ENCODE data around the gene PTX3.

The PTX3 gene

GRCh38 chr3:157475921-157476414 is 39.3 kb downstream of the PTX3 start:
- no peak overlapping the region for H3K4me3 ChIP-seq (ENCODE audit: low read length)
- no peak for TF ChIP-seq ZNF274 (IDR thresholded peaks at IDR 0.05; ENCODE audit: low read depth, low read length)

- no peak overlapping the region for H3K4me3 ChIP-seq (ENCODE audit: low read length)
- TF ChIP-seq ZNF274 (IDR thresholded peaks at IDR 0.05; ENCODE audit: low read depth, low read length) = no peak
Observed at GRCh38 chr3:157477441-157477840, 40.8 kb downstream of the PTX3 start.

- no peak for TF ChIP-seq ZNF274 (IDR thresholded peaks at IDR 0.05; ENCODE audit: low read depth, low read length)
- H3K4me3 ChIP-seq (ENCODE audit: low read length) = no peak overlapping the region
Observed at GRCh38 chr3:157479464-157480243, 43.0 kb downstream of the PTX3 start.

DNA sequence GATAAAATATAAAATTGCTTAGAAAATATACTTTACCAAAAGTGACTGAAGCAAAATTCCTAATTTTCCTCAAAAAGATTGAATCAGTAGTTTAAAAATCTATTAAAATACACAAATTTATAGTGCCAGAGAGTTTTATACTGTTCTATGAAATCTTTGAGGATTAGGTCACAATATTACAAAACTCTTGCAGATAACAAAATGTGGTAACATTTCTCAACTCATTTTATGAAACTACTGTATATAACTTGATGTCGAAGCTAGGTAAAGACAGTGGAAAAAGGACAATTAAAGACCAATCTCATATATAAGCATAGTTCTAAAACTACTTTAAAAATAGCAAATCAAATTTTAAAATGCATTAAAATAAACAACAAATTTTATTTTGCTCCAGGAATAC is 50.7 kb downstream of the PTX3 start:
- TF ChIP-seq ZNF274 (IDR thresholded peaks at IDR 0.05; ENCODE audit: low read depth, low read length) = no peak

GRCh38 chr3:157488144-157488543 is 51.5 kb downstream of the PTX3 start:
- TF ChIP-seq ZNF274 (IDR thresholded peaks at IDR 0.05; ENCODE audit: low read depth, low read length) = no peak
- no peak overlapping the region for H3K4me3 ChIP-seq (ENCODE audit: low read length)

More for the DNA sequence above, 50.7 kb downstream of the PTX3 start:
- H3K4me3 ChIP-seq (ENCODE audit: low read length) = no peak overlapping the region

- no peak for TF ChIP-seq ZNF274 (IDR thresholded peaks at IDR 0.05; ENCODE audit: low read depth, low read length)
- no peak overlapping the region for H3K4me3 ChIP-seq (ENCODE audit: low read length)
Observed at GRCh38 chr3:157491136-157491535, 54.5 kb downstream of the PTX3 start.

All from GM08714 (cell line).